ENCODE data around the gene MFAP4.

MFAP4 gene

DNA sequence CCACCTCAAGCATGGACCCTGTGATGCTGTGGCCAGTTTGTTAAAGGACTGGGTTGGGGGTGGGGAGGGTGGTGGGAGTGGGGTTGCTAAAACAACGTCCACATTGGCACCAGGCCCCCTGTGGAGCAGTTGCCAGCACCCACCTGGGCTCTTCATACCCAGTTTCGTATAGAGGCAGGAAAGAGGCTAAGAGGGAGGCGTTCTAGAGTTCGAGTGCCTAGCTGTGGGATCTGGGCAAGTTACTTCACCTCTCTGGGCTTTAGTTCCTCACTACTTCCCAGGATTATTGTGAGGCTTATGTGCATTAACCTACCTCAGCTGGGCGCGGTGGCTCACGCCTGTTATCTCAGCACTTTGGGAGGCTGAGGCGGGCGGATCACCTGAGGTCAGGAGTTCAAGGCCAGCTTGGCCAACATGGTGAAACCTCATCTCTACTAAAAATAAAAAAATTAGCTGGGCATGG, 1.4 kb downstream of the MFAP4 start:
- DNase-seq: no peak

DNA sequence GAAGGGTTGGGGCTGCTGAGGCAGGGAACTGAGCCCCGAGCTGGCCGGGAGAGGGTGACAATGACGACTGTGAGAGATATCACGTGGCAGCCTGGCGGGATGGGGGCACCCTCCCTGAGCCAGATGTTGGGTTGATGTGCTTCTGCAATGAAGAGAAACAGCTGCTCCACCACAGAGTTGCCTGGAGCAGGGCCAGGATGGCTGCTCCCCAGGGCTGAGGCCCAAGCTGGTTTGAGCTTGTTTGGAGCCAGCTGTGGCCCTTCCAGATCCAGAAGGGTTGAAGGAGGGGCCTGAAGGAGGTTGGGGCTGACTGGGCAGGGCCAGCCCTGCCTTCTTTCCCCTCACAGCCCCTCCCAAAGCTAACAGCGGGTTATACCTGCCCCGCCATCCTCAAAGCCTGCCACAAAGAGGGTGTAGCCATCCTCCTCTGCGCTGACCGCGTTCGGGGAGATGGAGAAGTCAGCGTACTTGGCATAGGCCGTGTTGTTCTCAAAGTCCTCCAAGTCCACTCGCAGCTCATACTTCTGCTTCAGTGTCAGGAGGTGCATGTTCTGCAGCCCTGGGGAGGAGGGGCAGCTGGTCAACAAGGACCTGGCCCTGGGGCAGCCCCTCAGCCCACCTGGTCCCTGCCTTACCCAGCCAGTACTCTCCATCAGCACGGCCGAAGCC, 2.1 kb downstream of the MFAP4 start:
- DNase-seq: peak in 46 of 51 donors; percentile 28 to 90 (median 72)

DNA sequence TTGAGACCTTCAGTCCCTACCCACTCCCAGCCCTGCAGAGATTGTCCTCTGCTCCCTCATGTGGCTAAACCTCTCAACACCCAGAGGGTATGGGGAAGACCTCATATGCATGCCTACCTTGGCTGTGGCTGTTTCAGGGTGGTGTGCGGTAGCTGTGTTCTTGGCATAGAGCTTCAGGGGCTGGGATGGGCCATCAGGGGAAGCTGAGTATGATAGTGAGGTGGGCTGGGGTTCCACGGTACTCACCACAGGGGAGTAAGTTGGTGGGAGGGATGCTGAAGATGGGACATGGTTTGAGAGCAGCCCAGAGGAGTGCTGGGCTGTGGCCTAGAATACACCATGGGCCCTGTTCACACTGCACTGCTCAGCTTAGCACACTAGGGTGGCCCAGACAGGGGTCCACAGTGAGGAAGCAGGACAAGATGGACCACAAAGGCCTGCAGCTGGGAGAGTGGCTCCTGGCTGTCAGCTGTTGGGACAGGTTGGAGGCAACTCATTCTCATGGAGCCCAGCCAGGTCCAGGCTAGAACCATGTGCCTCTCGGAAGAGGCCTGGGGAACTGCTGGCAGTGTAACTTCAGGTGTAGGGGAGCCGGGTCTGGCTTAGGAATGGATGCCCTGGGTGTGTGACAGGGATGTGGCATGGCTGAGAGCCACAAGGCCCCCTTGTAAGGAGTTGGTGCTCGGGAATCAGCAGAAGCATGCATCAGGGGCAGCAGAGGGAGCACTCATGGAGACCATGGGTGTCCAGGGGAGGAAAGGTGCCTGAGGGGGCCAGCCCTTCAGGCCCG, 3.1 kb downstream of the MFAP4 start:
- no peak for DNase-seq

DNA sequence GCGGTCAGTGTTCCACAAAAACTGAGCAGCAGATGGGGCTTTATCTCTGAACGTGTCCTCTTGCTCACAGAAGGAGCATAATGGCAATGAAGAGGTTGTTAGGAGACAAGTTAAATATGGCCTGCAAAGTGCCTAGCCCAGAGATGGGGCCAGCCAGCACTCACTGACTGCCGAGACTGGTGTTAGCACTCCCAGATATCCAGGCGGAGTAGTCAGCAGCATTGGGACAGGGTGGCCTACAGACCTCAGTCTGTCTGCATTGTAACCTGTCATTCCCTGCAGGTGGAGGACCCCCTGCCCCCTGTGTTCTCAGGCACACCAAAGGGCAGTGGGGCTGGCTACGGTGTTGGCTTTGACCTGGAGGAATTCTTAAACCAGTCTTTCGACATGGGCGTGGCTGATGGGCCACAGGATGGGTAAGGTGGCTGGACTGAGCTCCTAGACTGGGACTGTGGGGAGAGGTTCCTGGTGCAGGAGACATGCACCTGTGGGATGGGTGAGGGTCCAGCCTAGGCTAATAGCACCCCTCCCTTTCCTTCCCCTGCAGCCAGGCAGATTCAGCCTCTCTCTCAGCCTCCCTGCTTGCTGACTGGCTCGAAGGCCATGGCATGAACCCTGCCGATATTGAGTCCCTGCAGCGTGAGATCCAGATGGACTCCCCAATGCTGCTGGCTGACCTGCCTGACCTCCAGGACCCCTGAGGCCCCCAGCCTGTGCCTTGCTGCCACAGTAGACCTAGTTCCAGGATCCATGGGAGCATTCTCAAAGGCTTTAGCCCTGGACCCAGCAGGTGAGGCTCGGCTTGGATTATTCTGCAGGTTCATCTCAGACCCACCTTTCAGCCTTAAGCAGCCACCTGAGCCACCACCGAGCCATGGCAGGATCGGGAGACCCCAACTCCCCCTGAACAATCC, 4.2 kb downstream of the MFAP4 start:
- DNase-seq: no peak

DNA sequence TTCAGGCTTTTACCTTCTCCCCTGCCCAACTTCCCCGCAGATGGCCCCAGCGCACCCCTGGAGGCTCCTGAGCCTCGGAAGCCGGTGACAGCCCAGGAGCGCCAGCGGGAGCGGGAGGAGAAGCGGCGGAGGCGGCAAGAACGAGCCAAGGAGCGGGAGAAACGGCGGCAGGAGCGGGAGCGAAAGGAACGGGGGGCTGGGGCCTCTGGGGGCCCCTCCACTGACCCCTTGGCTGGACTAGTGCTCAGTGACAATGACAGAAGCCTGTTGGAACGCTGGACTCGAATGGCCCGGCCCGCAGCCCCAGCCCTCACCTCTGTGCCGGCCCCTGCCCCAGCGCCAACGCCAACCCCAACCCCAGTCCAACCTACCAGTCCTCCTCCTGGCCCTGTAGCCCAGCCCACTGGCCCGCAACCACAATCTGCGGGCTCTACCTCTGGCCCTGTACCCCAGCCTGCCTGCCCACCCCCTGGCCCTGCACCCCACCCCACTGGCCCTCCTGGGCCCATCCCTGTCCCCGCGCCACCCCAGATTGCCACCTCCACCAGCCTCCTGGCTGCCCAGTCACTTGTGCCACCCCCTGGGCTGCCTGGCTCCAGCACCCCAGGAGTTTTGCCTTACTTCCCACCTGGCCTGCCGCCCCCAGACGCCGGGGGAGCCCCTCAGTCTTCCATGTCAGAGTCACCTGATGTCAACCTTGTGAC, 5.1 kb downstream of the MFAP4 start:
- no peak for DNase-seq

DNA sequence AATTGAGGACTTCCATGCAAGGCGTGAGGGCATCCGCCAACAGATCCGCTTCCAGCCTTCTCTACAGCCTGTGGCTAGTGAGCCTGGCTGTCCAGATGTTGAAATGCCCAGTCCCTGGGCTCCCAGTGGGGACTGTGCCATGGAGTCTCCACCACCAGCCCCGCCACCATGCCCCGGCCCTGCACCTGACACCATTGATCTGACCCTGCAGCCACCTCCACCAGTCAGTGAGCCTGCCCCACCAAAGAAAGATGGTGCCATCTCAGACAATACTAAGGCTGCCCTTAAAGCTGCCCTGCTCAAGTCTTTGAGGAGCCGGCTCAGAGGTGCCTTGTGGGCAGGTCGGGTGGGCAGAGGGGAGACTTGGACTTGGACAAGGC, 5.6 kb downstream of the MFAP4 start:
- no peak for DNase-seq

DNA sequence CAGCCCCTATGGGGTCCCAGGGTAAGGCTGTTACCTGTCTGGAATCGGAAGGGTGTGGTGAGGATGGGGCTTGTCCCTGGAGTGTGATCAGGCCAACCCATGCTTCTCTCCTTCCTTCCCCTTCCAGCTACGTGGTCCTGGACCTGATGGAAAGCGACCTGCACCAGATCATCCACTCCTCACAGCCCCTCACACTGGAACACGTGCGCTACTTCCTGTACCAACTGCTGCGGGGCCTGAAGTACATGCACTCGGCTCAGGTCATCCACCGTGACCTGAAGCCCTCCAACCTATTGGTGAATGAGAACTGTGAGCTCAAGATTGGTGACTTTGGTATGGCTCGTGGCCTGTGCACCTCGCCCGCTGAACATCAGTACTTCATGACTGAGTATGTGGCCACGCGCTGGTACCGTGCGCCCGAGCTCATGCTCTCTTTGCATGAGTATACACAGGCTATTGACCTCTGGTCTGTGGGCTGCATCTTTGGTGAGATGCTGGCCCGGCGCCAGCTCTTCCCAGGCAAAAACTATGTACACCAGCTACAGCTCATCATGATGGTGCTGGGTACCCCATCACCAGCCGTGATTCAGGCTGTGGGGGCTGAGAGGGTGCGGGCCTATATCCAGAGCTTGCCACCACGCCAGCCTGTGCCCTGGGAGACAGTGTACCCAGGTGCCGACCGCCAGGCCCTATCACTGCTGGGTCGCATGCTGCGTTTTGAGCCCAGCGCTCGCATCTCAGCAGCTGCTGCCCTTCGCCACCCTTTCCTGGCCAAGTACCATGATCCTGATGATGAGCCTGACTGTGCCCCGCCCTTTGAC, 6.3 kb downstream of the MFAP4 start:
- DNase-seq: no peak

DNA sequence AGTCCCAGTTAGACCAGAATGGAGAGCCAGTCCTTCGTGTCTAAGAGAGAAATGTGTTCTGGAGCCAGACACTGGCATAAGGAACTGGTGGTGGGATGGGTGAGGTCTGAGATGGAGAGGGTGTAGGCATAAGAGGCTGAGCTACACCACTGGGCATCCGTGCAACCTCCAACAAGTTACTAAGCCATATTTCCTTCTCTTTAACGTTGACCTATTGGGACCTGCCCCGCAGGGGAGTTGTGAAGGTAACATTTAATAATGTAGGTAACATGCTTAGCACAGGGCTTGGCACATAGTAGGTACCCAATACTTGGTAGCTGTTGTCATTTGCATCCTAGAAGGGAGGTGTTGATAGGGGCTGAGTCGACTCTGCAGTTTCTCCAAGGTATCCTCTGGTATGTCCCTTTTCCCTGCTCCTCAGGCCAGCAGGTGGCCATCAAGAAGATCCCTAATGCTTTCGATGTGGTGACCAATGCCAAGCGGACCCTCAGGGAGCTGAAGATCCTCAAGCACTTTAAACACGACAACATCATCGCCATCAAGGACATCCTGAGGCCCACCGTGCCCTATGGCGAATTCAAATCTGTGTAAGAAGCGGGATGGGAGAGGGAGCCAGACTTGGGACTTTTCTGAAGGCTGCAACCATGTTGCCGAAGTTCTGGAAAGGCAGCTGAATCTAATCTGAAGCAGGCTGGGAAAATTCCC, 7.5 kb downstream of the MFAP4 start:
- no peak for DNase-seq

DNA sequence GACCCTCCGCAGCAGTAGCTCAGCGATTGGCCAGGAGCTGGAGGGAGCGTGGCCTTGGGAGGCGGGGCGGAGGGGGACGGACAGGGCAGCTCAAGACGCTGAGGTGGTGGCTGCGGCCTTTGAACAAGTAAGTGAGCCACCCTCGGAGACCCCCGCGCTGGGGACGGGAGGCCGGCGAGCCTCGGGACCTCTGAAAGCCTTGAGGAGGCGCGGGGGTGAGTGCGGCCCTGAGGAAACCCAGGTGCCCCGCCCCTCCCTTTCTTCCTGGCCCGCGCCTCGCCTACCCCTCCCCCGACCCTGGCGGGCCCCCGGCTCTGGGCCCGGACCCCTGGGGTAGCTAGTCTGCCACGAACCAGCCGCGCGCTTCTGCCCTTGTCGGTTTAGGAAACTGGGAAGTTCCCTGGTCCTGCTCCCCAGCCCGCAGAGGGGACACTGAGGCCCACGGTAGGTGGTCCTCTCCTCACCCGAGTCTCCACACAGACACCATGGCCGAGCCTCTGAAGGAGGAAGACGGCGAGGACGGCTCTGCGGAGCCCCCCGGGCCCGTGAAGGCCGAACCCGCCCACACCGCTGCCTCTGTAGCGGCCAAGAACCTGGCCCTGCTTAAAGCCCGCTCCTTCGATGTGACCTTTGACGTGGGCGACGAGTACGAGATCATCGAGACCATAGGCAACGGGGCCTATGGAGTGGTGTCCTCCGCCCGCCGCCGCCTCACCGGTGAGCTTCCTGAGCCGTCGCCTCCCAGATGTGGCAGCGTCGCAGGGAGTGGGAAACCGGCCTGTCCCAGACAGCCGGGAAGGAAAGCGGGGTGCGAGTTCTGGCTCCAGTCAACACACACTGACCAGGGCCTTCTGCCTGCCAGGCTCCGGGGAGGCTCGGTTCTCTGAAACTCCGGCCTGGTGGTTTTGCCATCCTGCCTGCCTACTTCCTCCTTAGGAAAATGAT, 8.3 kb downstream of the MFAP4 start, which contains the start of gene MAPK7:
MAPK7 (plus strand) TSS at position 83 of the 945 bp plus-strand sequence; CDS start at position 486, 403 bp downstream.
- peak in 1 of 51 donors; percentile 39 for DNase-seq

DNA sequence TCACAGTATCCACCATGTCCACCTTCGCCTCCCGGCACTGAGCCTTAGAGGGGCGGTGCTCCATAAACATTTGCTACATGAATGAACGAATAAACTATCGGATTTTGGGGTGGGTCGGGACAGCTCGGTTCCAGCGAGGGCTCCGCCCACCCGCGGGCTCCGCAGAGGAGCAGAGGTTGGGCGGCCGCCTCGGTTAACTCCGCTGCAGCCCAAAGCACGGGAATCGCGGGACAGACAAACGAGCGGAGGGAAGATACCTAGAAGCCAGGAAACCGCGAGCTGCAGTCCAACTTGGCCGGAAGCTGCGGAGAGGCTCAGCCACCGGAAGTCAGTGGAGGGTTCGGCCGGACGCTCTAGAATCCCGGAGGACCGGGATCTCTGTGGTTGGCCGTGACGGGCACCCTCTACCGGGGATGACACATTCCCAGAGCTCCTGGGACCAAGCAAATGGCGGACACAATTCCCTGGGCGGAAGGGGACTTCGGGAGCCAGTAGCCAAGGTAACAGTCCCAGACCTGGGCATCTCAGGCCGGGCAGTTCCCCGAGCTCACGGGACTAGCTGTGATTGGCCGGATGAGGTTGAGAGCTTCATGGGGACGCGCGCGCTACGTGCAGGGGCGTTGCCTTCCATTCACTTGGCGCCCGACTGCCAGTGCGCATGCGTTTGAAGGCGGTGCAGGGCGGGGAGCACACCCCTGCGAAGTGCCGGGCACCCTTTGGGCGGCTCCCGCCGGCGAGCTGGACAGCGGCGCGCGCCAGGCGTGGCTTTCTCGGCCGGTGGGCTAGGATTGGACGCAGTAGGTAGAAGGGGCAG, 9.2 kb downstream of the MFAP4 start:
- DNase-seq: peak; percentile 90 to 100 (median 99)

DNA sequence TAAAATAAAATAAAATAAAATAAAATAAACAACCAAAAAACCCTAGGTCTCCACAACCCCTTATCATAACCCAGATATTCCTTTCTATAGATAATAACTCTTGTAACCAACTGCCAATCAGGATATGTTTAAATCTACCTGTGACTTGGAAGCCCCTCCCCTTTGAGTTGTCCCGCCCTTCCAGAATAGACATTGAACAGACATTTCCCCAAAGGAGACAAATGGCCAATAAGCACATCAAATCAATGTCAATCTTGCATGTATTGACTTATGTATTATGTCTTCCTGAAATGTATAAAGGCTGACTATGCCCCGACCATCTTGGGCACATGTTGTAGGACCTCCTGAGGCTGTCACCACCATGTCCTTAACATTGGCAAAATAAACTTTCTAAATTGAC, 10.2 kb downstream of the MFAP4 start:
- no peak for DNase-seq

DNA sequence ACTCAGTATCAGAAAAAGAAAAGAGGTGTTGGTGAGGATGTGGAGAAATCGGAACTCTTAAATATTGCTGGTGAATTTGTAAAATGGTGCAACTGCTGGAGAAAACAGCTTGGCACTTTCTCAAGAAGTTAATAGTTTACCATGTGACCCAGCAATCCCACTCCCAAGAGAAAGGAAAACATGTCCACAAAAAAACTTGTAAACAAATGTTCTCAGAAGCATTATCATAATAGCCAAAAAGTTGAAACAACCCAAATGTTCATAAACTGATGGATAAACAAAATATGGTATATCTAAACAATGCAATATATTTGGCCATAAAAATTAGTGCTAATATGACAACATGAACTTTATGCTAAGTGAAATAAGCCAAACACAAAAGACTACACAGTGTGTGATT, 11.3 kb downstream of the MFAP4 start:
- no peak for DNase-seq

DNA sequence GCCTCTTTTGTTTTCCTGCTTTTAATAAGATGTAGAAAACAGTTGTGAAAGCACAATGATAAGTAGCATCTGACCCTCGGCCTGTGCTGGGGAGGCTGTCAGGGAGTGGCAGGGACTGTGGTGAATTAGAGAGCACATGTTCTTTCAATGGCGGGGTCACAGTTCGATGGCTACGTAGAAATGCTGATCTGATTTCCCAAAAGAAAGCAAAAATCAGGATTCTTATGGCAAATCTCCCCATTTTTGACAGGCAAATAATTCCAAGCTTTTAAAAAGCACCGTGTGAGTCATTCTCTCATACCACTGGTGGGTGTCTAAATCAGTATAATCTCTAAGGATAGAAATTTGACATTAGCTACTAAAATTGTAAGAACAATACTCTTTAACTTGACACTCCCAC, 12.9 kb downstream of the MFAP4 start:
- peak in 1 of 51 donors; percentile 21 for DNase-seq

DNA sequence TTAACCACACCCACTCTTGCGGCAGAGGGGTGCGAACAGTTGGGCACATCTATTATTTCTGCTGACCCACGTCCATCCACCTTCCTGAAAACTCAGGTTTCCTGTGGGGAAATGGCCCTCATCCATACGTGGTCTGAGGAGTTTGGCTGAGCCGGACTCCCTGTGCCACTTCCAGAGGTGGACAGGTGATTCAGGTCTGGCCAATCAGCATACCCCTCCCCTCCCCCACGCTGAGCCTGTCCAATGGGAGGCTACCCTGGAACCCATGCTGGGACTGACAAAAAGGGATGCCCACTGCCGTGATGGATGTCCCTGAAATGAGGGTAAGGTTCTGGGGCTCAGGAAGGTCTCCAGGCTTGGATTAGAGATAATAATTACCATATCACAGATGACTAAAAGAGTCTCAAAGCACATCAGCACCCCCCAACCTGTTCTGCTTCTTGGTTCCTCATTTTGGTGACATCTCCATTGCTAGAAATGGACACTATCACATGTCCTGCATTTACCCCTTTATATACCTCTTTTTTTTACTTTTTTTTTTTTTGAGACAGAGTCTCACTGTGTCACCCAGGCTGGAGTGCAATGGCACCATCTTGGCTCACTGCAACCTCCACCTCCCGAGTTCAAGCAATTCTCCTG, 14.0 kb downstream of the MFAP4 start:
- no peak for DNase-seq

DNA sequence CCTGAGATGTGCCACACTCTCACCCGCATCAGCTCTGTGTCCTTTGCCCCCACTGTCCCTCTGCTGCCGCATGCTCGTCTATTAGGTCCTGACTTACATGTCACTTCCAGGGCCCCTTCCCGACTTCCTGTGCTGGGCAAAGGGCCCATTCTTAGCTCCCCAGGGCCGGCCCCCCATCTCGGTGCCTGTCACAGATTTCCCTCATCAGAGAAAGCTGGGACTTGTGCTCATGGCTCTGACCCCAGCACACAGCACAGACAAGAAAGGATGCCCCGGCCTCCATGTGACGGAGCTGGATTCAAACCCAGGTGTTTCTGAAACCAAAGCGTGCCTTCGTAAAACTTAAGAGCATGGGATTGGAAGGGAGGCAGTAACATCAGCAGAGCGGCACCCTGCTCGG, 14.6 kb downstream of the MFAP4 start:
- no peak for DNase-seq

DNA sequence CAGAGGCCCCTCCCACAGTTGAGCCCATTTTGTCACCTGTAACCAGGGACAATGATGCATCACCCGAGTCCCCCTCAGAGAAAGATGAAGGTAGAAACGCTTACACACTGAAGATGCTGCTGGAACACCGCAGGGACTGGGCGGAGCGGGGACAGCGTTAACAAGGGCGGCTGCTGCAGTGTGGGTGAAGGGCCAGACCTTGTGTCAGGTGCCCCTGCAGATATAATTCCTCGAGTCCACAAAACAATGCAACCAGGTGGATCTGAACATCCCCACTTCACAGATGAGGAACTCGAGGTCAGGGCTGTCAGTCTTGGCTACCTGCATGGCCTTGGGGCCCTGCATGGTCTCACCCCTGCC, 15.0 kb downstream of the MFAP4 start:
- DNase-seq: no peak

Data from hypothalamus (tissue), 51 donors.